Osteoblast (primary cell): ENCODE results near the gene STRN. TPM values are rescaled to one million over a fixed set of nuclear protein-coding genes. Genes with fewer than 3 reads are reported as not detected.

ENCODE experiments used
- DNase-seq: peaks from one replicate; pipeline ENCODE4 v3.0.0; 2011; ENCODE audit warnings: low spot score, mixed read lengths; ENCODE audit not compliant: insufficient read length; ENCODE audit errors: missing footprints
- H2AFZ ChIP-seq: 2 replicates; pipeline ENCODE4 v1.6.0; 2011; ENCODE audit warnings: mild to moderate bottlenecking, low read length
- H3K27ac ChIP-seq: 2 replicates; pipeline ENCODE4 v1.5.1; 2011; ENCODE audit warnings: mild to moderate bottlenecking, low read depth, low read length, moderate library complexity
- H3K27me3 ChIP-seq: 2 replicates; pipeline ENCODE4 v1.6.0; 2012; ENCODE audit warnings: mild to moderate bottlenecking, control low read depth, inconsistent platforms, low read length, moderate library complexity; ENCODE audit not compliant: insufficient read depth
- H3K36me3 ChIP-seq: 2 replicates; pipeline ENCODE4 v1.5.1; 2011; ENCODE audit warnings: mild to moderate bottlenecking, low read length, control low read depth, moderate library complexity; ENCODE audit not compliant: insufficient read depth
- H3K4me1 ChIP-seq: 2 replicates; pipeline ENCODE4 v1.5.1; 2011; ENCODE audit warnings: mild to moderate bottlenecking, low read length, control low read depth, moderate library complexity; ENCODE audit not compliant: insufficient read depth
- H3K4me2 ChIP-seq: 2 replicates; pipeline ENCODE4 v1.6.0; 2011; ENCODE audit warnings: mild to moderate bottlenecking, low read length; ENCODE audit not compliant: insufficient read depth
- H3K4me3 ChIP-seq: fragments of 200-600 bp; sonication (generic); 3 replicates; pipeline ENCODE4 v1.5.1; 2012; ENCODE audit warnings: mild to moderate bottlenecking, low read length, inconsistent platforms; ENCODE audit not compliant: insufficient read depth
- H3K79me2 ChIP-seq: 2 replicates; pipeline ENCODE4 v1.6.0; 2012; ENCODE audit warnings: mild to moderate bottlenecking, low read length, control low read depth, inconsistent platforms; ENCODE audit not compliant: insufficient read depth
- H3K9me3 ChIP-seq: 2 replicates; pipeline ENCODE4 v1.5.1; 2011; ENCODE audit warnings: low read depth, low read length, control low read depth
- H4K20me1 ChIP-seq: 2 replicates; pipeline ENCODE4 v1.6.0; 2012; ENCODE audit warnings: mild to moderate bottlenecking, low read length, control low read depth; ENCODE audit not compliant: insufficient read depth
- CTCF ChIP-seq: IDR thresholded peaks from 2 replicates; pipeline ENCODE4 v1.5.1; 2011; ENCODE audit warnings: mild to moderate bottlenecking, low read depth, low read length, moderate library complexity; ENCODE audit errors: extremely low read depth
- total RNA-seq: library from RNA; depleted of rRNA; stranded (reverse); fragments of >200 nt; gene quantifications from 2 replicates; pipeline ENCODE4 v1.2.3, GENCODE V29; 2012

Gene STRN
- total RNA-seq, 1 donor = 21.4 TPM

GRCh38 chr2:36824273-36824672, 142.1 kb downstream of the STRN start:
- Histone ChIP-seq H3K4me1 (no peaks in the 10 kb centered on the region), H3K9me3 (no peaks in the 10 kb centered on the region), H3K27me3 (peaks cover 4% of the 10 kb centered on the region), H2AFZ (no peak overlapping the region), H4K20me1 (no peaks in the 10 kb centered on the region), H3K4me3 (no peak overlapping the region), H3K27ac (no peak overlapping the region), H3K36me3 (no peaks in the 10 kb centered on the region), H3K79me2 (no peaks in the 10 kb centered on the region), H3K4me2 (no peak overlapping the region)
- TF ChIP-seq CTCF = no peak
- peak; percentile 8 for DNase-seq

- no peaks in the 10 kb centered on the region for H4K20me1 ChIP-seq
- no peak overlapping the region for H3K4me2 ChIP-seq
- no peaks in the 10 kb centered on the region for H3K36me3 ChIP-seq
- no peak overlapping the region for H3K27ac ChIP-seq
- no peak for DNase-seq
- H3K4me3 ChIP-seq = no peak overlapping the region
- TF ChIP-seq CTCF = no peak
- H2AFZ ChIP-seq = no peak overlapping the region
- no peaks in the 10 kb centered on the region for H3K9me3 ChIP-seq
- H3K27me3 ChIP-seq = peaks cover 4% of the 10 kb centered on the region
- H3K4me1 ChIP-seq = no peaks in the 10 kb centered on the region
- no peaks in the 10 kb centered on the region for H3K79me2 ChIP-seq
Measured at GRCh38 chr2:36823862-36824261, 142.5 kb downstream of the STRN start.

GRCh38 chr2:36820942-36821605, 145.3 kb downstream of the STRN start:
- no peak overlapping the region for H3K4me2 ChIP-seq
- no peaks in the 10 kb centered on the region for H3K27me3 ChIP-seq
- H3K36me3 ChIP-seq = no peaks in the 10 kb centered on the region
- no peak overlapping the region for H2AFZ ChIP-seq
- H3K79me2 ChIP-seq = no peaks in the 10 kb centered on the region
- H4K20me1 ChIP-seq = no peaks in the 10 kb centered on the region
- H3K4me3 ChIP-seq = no peak overlapping the region
- H3K27ac ChIP-seq = no peak overlapping the region
- no peak for TF ChIP-seq CTCF
- H3K9me3 ChIP-seq = no peaks in the 10 kb centered on the region
- peak; percentile 3 for DNase-seq
- no peaks in the 10 kb centered on the region for H3K4me1 ChIP-seq

- H3K4me2 ChIP-seq = no peak overlapping the region
- DNase-seq = peak; percentile 45
- H3K36me3 ChIP-seq = no peaks in the 10 kb centered on the region
- no peaks in the 10 kb centered on the region for H3K4me1 ChIP-seq
- H4K20me1 ChIP-seq = no peaks in the 10 kb centered on the region
- no peaks in the 10 kb centered on the region for H3K79me2 ChIP-seq
- H3K27me3 ChIP-seq = no peaks in the 10 kb centered on the region
- H3K4me3 ChIP-seq = no peak overlapping the region
- no peaks in the 10 kb centered on the region for H3K9me3 ChIP-seq
- no peak overlapping the region for H2AFZ ChIP-seq
- no peak for TF ChIP-seq CTCF
- no peak overlapping the region for H3K27ac ChIP-seq
Measured at GRCh38 chr2:36819095-36819711, 147.1 kb downstream of the STRN start.
